Naive B cell (primary cell): Measurements from ENCODE around the gene POLR3C. TPM values are rescaled to one million over a fixed set of nuclear protein-coding genes. Genes with fewer than 3 reads are reported as not detected.
A peak's percentile ranks its signal among the peaks of the same experiment; 100 is the strongest.

Experiments
- ATAC-seq, 2 donors: fragments of 150-1000 bp; cut with Tn5 transposase; 2 replicates each; pipeline ENCODE4 v1.10.0; 2021; ENCODE audit warnings: low read depth in 2 of 2, mild to moderate bottlenecking in 2 of 2, moderate library complexity in 2 of 2
- DNase-seq: peaks from one replicate; pipeline ENCODE4 v3.0.0; 2022
- H3K27ac Mint-ChIP-seq, 6 donors: one replicate each; pipeline ENCODE4 v1.8.0; 2020 to 2022; ENCODE audit warnings: mild to moderate bottlenecking in 6 of 6, mixed read lengths in 6 of 6, moderate library complexity in 5 of 6, inconsistent platforms in 2 of 6
- H3K27me3 Mint-ChIP-seq, 3 donors: one replicate each; pipeline ENCODE4 v1.8.0; 2021 to 2022; ENCODE audit warnings: mixed read lengths in 3 of 3, mild to moderate bottlenecking in 1 of 3
- H3K36me3 Mint-ChIP-seq, 2 donors: one replicate each; pipeline ENCODE4 v1.8.0; 2020 to 2022; ENCODE audit warnings: mixed read lengths in 2 of 2, inconsistent platforms in 1 of 2, mild to moderate bottlenecking in 1 of 2
- H3K4me1 Mint-ChIP-seq, 3 donors: one replicate each; pipeline ENCODE4 v1.8.0; 2020 to 2022; ENCODE audit warnings: mixed read lengths in 3 of 3, inconsistent platforms in 1 of 3, mild to moderate bottlenecking in 1 of 3, moderate library complexity in 1 of 3
- H3K4me3 Mint-ChIP-seq, 8 donors: one replicate each; pipeline ENCODE4 v1.8.0; 2020 to 2022; ENCODE audit warnings: mild to moderate bottlenecking in 8 of 8, mixed read lengths in 8 of 8, moderate library complexity in 8 of 8, inconsistent platforms in 2 of 8
- H3K9me3 Mint-ChIP-seq, 7 donors: one replicate each; pipeline ENCODE4 v1.8.0; 2020 to 2022; ENCODE audit warnings: mixed read lengths in 7 of 7, mild to moderate bottlenecking in 5 of 7, inconsistent platforms in 2 of 7, moderate library complexity in 1 of 7
- polyA plus RNA-seq, 6 donors: library from polyadenylated mRNA; unstranded; fragments of 300-500 nt; fragmentation: Illumina TruSeq; gene quantifications; one replicate each; pipeline ENCODE4 v1.2.3, GENCODE V29; 2021; ENCODE audit warnings: low read depth in 6 of 6

POLR3C gene
- polyA plus RNA-seq, 6 donors from 2014 or later = 47.6 to 114 (median 63.3) TPM

DNA sequence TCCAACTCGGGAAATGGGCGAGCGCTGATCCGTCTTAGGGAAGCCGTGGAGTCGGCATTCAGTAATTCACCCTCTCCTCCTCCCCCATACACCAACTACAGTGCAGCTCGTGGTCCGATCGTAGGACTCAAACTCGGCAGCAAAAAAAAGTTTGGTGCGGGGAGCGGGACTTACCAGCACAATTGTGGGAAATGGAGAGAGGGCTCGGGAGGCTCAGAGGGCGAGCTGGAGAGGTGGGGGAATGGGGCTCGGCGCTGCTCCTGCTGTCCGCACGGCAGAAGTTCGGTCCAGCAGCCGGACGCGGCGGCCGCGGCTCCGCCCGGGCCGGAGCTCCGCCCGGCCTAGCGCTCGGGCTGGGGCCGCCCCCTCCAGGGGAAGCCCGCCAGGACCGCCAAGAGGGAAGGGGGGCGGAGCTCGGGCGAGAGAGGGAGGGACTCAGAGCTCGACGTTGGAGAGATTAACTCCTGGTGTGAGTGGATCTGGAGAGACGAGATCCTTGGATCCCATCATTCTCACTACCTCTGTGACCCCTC lies 35.6 kb downstream of the POLR3C start:
- Mint-ChIP-seq H3K36me3 (peaks cover 0 to 12% of the 10 kb centered on the region in 2 donors), H3K9me3 (no peaks in the 10 kb centered on the region), H3K27me3 (peaks cover 5 to 11% (median 7%) of the 10 kb centered on the region in 3 donors), H3K4me3 (peak overlapping the region; percentile 93 to 99 (median 96)), H3K4me1 (peaks cover 18 to 36% (median 24%) of the 10 kb centered on the region in 3 donors), H3K27ac (peak overlapping the region in 5 of 6 donors; percentile 25 to 94 (median 78))
- peak; percentile 59 to 66 for ATAC-seq
- peak; percentile 67 for DNase-seq

DNA sequence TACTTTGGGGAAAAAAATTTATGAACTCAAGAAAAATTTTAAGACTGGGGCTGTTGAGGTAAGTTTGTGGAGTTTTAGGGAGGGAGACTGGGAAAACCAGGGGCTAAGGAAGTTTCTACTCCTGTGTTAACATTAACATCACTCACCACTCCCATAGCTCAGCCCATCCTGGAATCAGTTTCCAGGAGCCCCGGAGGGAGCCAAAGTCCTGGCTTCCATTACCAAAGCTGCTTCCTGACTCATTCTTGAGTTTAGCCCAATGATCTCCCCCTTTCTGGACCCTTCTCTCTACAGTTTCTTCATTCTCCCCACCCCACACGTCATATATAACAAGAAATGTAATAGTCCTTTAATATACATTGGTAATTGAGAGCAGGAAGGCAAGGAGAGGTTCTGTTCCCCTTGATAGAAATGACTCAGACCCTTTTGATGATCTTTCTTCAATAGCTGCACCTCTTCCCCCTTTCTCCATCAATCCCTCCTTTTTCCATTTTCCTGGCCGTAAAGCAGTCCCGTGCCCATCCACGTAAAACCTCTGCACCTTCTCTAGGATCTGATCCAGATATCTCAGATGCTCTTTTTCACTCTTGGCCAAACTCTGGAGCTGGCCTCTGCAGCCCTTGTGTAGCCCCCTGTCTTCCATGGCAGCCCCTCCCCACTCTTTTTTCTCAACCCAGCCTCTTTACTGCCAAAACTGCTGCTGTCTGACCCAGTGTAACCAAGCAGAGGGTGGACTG lies 39.5 kb downstream of the POLR3C start:
- ATAC-seq (no peak), DNase-seq (no peak)
- Mint-ChIP-seq H3K36me3 (no peaks in the 10 kb centered on the region), H3K4me1 (peaks cover 3 to 17% (median 12%) of the 10 kb centered on the region in 3 donors), H3K27ac (no peak overlapping the region), H3K27me3 (peaks cover 7 to 35% (median 12%) of the 10 kb centered on the region in 3 donors), H3K9me3 (no peaks in the 10 kb centered on the region), H3K4me3 (peak overlapping the region in 1 of 8 donors; percentile 2)

DNA sequence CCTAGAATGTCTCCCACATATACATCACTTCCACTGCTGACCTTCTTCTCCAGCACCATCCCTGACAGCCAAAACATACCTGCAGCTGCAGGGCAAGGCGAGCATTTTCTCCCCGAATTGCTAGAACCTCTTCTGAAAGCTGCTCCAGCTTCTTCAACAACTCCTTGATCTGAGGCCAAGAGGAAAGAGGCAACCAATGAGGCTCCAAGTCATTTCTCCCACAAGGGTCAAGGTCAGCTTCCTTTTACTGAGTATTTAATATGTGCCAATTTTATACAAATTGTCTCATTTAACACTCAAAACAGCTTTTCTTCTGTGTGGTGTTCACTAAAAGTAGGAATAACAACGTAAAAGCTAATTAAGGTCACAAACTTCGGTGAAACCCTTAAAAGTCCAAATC lies 44.2 kb downstream of the POLR3C start:
- Mint-ChIP-seq H3K4me1 (peaks cover 17 to 18% (median 17%) of the 10 kb centered on the region in 3 donors), H3K27ac (no peak overlapping the region), H3K36me3 (no peaks in the 10 kb centered on the region), H3K9me3 (no peaks in the 10 kb centered on the region), H3K27me3 (peaks cover 26 to 51% (median 29%) of the 10 kb centered on the region in 3 donors), H3K4me3 (no peak overlapping the region)
- DNase-seq = no peak
- no peak for ATAC-seq

DNA sequence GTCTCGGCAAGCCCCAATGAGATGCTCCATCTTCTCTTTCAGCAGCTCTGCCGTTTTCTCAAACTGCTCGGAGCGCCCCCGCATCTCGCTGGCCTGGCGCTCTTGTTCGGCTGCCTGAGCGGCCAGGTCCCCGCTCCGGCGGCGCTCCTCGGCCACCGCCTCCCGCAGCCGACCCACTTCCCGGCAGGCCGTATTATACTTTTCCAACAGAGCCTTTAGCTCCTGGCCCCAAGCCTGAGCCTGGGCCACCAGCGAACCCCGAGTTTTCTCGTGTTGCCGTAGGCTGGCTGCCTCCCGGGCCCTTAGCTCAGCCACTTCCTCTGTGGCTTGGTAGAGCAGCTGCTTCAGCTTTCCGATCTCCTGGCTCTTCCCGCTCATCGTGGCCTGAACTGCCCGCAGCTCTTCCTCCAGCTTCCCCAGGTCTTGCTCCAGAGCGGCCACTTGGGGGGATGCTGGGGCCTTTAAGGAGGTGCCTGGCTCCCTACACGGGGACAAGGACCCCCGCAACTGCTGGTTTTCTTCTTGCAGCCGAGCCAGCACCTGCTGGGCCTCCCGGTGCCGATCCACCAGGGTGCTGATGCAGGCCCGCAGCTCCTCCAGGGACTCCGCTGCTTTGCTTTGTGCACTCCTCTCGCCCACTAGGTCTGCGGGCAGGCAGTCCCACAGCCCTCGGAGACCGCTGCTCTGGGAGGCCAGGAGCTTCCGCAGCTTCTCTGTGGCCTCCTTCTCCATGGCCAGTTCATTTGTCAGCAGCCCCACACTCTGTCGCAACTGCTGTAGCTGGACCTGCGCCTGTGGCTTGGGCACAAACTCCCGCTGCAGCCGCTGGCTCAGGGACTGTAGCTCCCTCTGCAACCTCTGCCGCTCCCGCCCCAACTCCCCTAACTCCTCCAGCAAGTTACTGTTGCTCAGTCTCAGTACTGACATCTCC lies 48.3 kb downstream of the POLR3C start:
- DNase-seq (peak; percentile 30), ATAC-seq (peak; percentile 86)
- Mint-ChIP-seq H3K9me3 (no peaks in the 10 kb centered on the region), H3K4me1 (peaks cover 17 to 18% (median 17%) of the 10 kb centered on the region in 3 donors), H3K27ac (peak overlapping the region in 2 of 6 donors; percentile 27 to 52), H3K27me3 (peaks cover 30 to 44% (median 40%) of the 10 kb centered on the region in 3 donors), H3K4me3 (peak overlapping the region; percentile 62 to 88 (median 82)), H3K36me3 (no peaks in the 10 kb centered on the region)

DNA sequence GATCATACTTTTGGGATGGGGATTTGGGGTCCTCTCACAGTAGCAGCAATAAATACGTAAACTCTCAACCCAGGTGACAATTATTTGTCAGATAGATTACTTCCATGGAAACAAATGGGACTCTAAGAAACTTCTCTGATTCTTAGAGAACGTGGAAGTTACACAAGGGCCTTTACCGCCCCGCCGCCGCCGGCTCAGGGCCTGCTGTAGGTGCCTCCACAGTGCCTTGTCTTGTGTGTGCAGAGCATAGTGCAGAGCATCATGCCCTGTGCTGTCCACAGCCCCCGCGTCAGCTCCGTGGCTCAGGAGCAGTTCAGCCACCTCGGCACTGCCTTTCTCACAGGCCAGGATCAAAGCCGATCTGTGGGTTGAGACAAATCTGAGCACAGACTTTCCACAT lies 50.6 kb downstream of the POLR3C start:
- peaks cover 17 to 18% (median 17%) of the 10 kb centered on the region in 3 donors for H3K4me1 Mint-ChIP-seq
- H3K4me3 Mint-ChIP-seq = no peak overlapping the region
- DNase-seq (no peak), ATAC-seq (no peak)
- no peaks in the 10 kb centered on the region for H3K36me3 Mint-ChIP-seq
- H3K27ac Mint-ChIP-seq = no peak overlapping the region
- H3K9me3 Mint-ChIP-seq = no peaks in the 10 kb centered on the region
- peaks cover 30 to 44% (median 40%) of the 10 kb centered on the region in 3 donors for H3K27me3 Mint-ChIP-seq

DNA sequence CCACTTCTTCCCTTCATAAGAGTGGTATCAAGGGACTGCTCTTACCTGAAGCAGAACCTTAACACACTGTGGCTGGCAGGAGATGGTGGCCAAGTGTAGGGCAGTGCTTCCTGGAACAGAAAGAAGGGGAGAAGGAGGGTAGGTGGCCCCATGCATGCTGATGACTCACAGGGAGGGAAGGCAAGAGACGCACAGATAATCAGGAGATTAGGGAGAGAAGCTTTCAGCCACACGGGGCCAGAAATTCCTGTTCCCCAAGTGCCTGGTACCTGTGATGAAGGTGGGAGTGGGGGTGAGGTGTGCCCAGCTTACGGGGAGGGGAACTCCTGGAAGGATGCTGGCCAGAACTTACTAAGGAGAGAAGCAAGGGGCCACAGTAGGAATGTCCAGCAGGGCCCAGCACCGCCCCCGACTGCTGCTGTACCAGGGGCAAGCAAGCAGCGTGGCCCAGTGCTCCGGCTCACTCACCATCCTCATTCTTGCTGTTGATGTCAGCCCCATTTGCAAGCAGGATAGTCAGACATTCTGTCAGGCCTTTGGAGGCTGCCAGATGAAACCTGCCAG lies 54.0 kb downstream of the POLR3C start:
- Mint-ChIP-seq H3K4me1 (peaks cover 1 to 4% (median 2%) of the 10 kb centered on the region in 3 donors), H3K27ac (peak overlapping the region in 1 of 6 donors; percentile 9), H3K9me3 (no peaks in the 10 kb centered on the region), H3K4me3 (no peak overlapping the region), H3K27me3 (peaks cover 9 to 34% (median 30%) of the 10 kb centered on the region in 3 donors), H3K36me3 (no peaks in the 10 kb centered on the region)
- no peak for DNase-seq
- no peak for ATAC-seq

DNA sequence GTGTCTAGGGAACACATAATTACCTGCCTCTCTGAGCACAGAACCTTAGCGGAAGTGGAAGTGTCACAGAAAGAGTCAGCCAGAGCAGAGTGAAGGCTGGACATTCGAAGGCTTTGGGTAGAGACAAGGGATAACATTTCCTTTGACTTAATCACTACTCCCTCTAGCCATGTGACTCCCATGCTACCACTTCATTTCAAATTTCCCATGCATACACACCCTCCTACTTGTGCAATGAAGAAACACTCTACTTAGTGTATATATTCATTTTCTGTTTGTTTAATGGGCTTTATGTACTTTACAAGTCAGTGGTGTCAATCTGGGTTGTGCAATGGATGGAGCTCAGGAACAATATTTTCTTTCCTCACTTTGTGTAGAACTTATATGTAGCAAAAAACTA lies 54.7 kb downstream of the POLR3C start:
- no peaks in the 10 kb centered on the region for H3K9me3 Mint-ChIP-seq
- no peak overlapping the region for H3K27ac Mint-ChIP-seq
- no peak for ATAC-seq
- peaks cover 0 to 3% (median 0%) of the 10 kb centered on the region in 3 donors for H3K4me1 Mint-ChIP-seq
- H3K27me3 Mint-ChIP-seq = peaks cover 6 to 32% (median 26%) of the 10 kb centered on the region in 3 donors
- no peak for DNase-seq
- H3K4me3 Mint-ChIP-seq = no peak overlapping the region
- no peaks in the 10 kb centered on the region for H3K36me3 Mint-ChIP-seq

DNA sequence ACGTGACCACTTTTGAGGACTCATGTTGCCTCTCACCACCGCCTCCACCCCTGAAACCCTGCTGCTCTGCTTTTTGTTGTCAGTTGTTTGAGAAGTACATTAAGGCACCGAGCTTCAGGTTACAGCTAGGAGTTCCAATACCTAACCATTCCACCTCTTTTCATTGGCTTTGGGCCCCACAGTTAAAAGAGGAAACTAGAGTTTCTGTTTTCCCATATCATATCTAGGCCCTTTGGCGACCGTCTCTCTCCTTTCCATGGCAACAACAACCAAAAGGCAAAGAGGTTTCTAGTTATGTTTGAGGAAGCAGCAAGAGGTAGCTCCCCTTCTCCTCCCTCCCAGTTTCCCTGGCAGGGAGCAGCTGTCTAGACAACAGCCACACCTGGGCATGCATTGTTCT lies 55.8 kb downstream of the POLR3C start:
- peak overlapping the region in 1 of 6 donors; percentile 54 for H3K27ac Mint-ChIP-seq
- DNase-seq (no peak), ATAC-seq (no peak)
- no peaks in the 10 kb centered on the region for H3K36me3 Mint-ChIP-seq
- H3K27me3 Mint-ChIP-seq = peaks cover 4 to 35% (median 26%) of the 10 kb centered on the region in 3 donors
- H3K4me1 Mint-ChIP-seq = peaks cover 3 to 5% (median 3%) of the 10 kb centered on the region in 3 donors
- no peaks in the 10 kb centered on the region for H3K9me3 Mint-ChIP-seq
- no peak overlapping the region for H3K4me3 Mint-ChIP-seq

DNA sequence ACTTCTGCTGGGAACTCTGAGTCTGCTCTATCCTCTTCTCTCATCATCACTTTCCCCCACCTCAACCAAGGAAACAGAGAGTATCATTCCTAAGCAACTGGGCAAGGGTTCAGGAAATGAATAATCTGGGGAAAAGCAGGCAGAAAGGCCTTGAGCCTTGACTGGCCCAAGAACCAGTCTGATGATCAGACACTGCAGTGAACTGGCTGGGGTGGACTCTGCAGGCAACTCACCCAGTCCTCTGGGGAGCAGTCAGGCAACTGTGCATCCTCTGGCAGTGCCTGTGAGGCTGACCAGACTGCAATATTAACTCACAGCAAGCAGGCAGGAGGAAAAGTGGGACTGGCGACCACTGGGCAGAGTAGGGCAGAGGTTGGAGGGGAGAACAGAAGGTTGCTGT lies 60.7 kb downstream of the POLR3C start:
- Mint-ChIP-seq H3K27me3 (peaks cover 6 to 22% (median 20%) of the 10 kb centered on the region in 3 donors), H3K9me3 (no peaks in the 10 kb centered on the region), H3K36me3 (no peaks in the 10 kb centered on the region), H3K27ac (no peak overlapping the region), H3K4me1 (peaks cover 15 to 23% (median 18%) of the 10 kb centered on the region in 3 donors), H3K4me3 (peak overlapping the region in 7 of 8 donors; percentile 70 to 89 (median 84))
- no peak for ATAC-seq
- no peak for DNase-seq

DNA sequence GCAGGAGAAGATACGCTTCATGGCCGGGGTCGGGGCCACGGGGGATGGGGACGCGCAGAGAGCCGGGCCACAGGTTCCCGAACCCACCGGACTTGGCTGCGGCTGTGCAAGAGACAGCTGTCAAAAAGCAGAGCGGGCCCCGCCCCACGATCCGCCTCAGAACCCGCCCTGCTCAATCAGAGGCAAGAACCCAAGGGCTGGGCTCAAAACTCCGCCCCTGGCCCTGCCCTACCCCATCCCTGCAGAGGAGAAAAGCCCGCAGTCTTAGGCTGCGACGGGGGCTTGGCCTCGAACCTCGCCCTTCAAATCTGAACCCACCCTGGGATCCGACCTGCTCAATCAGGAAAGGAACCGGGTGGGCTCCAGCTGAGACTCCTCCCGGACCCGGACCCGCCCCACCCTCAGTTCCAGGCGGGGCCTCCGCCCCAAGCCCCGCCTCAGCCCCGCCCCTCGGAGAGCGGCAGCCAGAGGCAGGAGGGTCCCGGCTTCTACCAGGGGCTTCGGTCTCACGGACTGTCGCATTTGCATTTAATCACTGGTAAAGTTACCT lies 61.8 kb downstream of the POLR3C start, which contains the start of gene ANKRD35:
Gene ANKRD35 (minus strand): TSS at position 129 of the 550 bp plus-strand sequence. CDS start 108 bp downstream, at position 21.
- Mint-ChIP-seq H3K27ac (peak within 1 kb of the TSS in 2 of 6 donors; percentile 47 to 67), H3K4me1 (peaks cover 15 to 23% (median 18%) of the 10 kb centered on the region in 3 donors), H3K9me3 (no peaks in the 10 kb centered on the region), H3K27me3 (peaks cover 6 to 22% (median 20%) of the 10 kb centered on the region in 3 donors), H3K4me3 (peak within 1 kb of the TSS; percentile 70 to 93 (median 86)), H3K36me3 (no peaks in the 10 kb centered on the region)
- DNase-seq = peak; percentile 87
- peak; percentile 98 to 99 for ATAC-seq

DNA sequence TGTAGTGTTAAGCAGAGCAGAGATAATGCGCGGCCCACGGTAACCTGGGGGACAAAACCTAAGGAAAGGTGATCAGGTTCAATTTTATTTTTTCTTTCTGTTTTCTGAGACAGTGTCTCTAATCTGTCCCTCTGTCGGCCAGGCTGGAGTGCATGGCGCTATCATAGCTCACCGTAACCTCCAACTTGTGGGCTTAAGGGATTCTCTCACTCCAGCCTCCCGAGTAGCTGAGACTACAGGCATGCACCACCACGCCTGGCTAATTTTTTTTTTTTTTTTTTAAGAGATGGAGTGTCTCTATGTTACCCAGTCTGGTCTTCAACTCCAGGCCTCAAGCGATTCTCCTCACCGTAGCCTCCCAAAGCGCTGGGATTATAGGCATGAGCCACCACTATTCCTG lies 62.4 kb downstream of the POLR3C start:
- Mint-ChIP-seq H3K27me3 (peaks cover 6 to 22% (median 20%) of the 10 kb centered on the region in 3 donors), H3K27ac (peak overlapping the region in 2 of 6 donors; percentile 15 to 67)

DNA sequence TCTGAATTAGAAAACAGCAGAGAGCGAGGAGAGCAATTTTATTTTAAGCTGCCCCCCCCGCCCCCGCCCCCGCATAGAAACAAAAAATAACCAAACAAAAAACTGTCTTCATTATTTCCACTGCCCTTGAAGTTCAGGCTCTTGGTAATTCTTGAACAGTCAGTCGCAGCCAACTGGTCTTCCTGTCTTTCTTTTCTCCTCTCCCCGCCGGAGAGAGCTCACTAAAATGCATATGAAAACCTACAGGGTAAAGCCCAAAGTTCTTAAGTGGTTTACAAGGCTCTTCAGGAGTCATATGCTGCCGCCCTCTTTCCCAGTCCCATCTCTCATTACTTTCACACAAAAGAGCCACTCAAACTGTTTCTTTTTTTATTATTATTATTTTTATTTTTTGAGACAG lies 62.8 kb downstream of the POLR3C start:
- Mint-ChIP-seq H3K4me3 (peak overlapping the region; percentile 49 to 93 (median 80)), H3K4me1 (peaks cover 15 to 23% (median 18%) of the 10 kb centered on the region in 3 donors), H3K27me3 (peaks cover 6 to 22% (median 20%) of the 10 kb centered on the region in 3 donors), H3K36me3 (no peaks in the 10 kb centered on the region), H3K9me3 (no peaks in the 10 kb centered on the region), H3K27ac (peak overlapping the region in 1 of 6 donors; percentile 57)
- DNase-seq (no peak), ATAC-seq (no peak)

More for the DNA sequence above, 62.4 kb downstream of the POLR3C start:
- DNase-seq (no peak), ATAC-seq (no peak)
- Mint-ChIP-seq H3K4me3 (peak overlapping the region; percentile 70 to 93 (median 86)), H3K9me3 (no peaks in the 10 kb centered on the region), H3K4me1 (peaks cover 15 to 23% (median 18%) of the 10 kb centered on the region in 3 donors), H3K36me3 (no peaks in the 10 kb centered on the region)
